NCI-H748 treated with DMSO at 0.1 percent for 48 hours (cell line): Measurements from ENCODE around the gene LTN1.
"Not testable (repeated sequence)": the region's sequence is repeated elsewhere in the genome, so short reads cannot be mapped to it uniquely, and the experiment has no call there.

Experiments used
- DNase-seq: peaks from one replicate; lab custom pipeline; 2025; lab: John Stamatoyannopoulos, UW

LTN1 gene, protein sequence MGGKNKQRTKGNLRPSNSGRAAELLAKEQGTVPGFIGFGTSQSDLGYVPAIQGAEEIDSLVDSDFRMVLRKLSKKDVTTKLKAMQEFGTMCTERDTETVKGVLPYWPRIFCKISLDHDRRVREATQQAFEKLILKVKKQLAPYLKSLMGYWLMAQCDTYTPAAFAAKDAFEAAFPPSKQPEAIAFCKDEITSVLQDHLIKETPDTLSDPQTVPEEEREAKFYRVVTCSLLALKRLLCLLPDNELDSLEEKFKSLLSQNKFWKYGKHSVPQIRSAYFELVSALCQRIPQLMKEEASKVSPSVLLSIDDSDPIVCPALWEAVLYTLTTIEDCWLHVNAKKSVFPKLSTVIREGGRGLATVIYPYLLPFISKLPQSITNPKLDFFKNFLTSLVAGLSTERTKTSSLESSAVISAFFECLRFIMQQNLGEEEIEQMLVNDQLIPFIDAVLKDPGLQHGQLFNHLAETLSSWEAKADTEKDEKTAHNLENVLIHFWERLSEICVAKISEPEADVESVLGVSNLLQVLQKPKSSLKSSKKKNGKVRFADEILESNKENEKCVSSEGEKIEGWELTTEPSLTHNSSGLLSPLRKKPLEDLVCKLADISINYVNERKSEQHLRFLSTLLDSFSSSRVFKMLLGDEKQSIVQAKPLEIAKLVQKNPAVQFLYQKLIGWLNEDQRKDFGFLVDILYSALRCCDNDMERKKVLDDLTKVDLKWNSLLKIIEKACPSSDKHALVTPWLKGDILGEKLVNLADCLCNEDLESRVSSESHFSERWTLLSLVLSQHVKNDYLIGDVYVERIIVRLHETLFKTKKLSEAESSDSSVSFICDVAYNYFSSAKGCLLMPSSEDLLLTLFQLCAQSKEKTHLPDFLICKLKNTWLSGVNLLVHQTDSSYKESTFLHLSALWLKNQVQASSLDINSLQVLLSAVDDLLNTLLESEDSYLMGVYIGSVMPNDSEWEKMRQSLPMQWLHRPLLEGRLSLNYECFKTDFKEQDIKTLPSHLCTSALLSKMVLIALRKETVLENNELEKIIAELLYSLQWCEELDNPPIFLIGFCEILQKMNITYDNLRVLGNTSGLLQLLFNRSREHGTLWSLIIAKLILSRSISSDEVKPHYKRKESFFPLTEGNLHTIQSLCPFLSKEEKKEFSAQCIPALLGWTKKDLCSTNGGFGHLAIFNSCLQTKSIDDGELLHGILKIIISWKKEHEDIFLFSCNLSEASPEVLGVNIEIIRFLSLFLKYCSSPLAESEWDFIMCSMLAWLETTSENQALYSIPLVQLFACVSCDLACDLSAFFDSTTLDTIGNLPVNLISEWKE (N-terminal part only)

GRCh38 chr21:28992526-28993292 lies at the start of gene LTN1:
Gene LTN1 (minus strand): TSS chr21:28992877. CDS start chr21:28992805, 72 bp downstream.
- DNase-seq, result peak; percentile 93

GRCh38 chr21:29034678-29035077 lies 42.0 kb upstream of the LTN1 start:
- no peak for DNase-seq

DNA sequence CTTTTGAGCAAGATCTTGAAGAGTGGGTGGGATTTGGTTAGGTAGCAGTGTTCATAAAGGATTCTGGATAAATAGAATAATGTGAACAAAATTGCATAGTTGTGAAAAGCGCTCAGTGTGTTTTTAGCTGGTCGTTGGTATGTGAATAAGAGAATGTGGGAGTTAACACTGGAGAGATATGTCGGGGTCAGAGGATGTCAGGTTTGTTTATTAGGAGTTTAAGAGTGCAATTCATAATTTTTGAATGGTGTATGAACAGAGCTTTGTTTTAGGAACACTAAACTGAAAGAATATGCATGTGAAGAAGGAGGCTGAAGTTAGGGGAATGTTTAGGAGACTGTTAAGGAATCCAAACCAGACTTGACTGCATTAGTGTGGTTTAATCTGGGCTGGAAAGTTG lies 41.2 kb upstream of the LTN1 start:
- DNase-seq, result no peak

- no peak for DNase-seq
These were observed 40.6 kb upstream of the LTN1 start for GRCh38 chr21:29033301-29033700.

DNA sequence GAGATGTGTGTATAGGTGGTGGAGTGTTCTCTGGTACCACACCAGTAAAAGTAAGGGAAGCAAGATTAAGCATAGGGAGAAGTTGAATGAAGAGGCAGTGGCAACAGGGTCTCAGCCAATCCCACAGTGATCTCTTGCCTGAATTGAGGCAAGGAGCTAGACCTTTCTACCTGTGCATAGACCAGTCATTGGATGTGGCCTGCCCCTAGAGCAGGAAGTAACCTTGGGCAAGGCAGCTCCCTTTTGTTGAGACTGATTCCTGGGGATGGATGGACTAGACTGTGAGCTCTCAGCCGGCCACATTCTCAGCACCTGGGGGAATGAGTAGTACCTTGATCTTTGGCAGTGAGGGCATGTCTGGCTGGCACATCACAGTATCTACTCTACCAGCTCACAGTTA lies 38.2 kb upstream of the LTN1 start:
- DNase-seq, result no peak

DNA sequence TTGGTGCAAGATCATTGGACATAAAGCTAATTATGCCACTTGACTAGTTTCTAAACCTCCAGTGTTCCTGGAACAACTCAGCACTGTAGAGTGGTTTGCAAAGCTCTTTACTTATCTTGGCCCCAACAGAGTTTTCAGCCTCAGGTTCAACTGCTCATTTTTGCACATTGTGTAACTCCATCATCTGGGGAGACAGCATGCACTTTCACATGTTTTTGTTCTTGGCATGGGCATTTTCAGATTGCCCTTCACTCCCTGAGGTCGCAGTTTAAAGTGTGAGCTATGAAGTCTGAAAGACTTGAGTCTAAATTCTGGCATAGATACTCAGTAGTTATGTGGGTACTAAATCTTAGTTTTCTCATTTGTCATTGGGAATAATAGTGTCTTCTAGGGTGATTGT lies 36.8 kb upstream of the LTN1 start:
- no peak for DNase-seq

GRCh38 chr21:29025328-29025713 lies 32.6 kb upstream of the LTN1 start:
- no peak for DNase-seq

DNA sequence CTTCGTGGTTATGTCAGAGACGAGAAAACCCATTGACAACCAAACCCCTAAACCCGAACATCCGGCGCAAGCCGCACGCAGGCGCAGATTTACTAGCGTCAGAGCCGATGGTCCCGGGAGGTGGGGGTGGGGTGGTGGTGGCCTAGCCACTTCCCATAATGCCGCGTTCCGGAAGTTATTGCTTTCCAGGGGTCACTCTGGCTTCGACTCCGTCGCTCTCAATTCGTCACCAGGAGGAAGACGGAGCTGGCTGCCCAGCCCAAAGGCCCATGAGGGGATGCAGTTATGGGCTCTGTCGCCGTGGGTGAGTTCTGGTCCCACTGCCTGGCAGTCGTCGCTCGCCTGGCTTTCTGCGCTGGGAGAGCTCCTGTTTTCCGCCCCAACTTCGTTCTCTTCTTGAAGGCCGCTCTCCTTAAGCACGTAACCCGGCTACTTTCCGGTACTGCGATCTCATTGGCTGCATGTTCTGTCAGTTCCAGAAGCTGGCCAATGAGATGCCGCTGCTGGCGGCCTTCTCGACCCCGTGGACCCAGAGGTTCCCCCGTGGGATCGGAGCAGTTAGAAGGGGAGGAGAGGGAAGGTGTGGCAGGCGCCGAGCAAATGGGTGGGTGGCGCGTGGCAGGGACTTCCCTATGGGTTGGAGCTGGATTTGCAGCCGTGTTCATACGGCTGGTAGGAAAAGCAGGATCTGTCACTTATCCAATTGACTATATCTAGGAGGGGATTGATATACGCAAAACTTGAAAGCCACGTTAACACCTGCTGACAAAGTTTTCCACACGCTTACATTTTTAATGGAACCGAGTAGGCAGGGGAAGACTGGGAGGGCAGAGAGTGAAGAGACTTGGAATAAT lies 32.0 kb upstream of the LTN1 start, which contains the start of gene USP16:
USP16 (plus strand) TSS at position 195 of the 854 bp plus-strand sequence. CDS start 3,246 bp downstream, outside the sequence.
- peak; percentile 91 for DNase-seq

DNA sequence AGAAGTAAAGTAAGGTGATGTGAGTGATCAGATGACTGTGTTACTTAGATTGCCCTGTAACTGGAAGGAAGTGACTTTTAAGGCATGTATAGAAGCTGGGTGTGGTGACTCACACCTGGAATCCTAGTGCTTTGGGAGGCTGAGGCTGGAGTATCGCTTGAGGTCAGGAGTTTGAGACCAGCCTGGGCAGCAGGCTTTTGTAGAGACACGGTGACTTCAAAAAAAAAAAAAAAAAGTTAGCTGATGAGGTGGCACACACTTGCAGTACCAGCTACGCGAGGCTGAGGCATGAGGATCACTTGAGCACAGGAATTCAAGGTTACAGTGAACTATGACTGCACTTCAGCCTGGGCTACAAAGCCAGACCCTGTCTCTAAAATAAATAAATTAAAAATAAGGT lies 29.5 kb upstream of the LTN1 start:
- no peak for DNase-seq

- peak; percentile 4 for DNase-seq
These were observed 25.9 kb upstream of the LTN1 start for GRCh38 chr21:29018540-29018939.

GRCh38 chr21:29017639-29018237 lies 25.1 kb upstream of the LTN1 start:
- DNase-seq, result no peak

DNA sequence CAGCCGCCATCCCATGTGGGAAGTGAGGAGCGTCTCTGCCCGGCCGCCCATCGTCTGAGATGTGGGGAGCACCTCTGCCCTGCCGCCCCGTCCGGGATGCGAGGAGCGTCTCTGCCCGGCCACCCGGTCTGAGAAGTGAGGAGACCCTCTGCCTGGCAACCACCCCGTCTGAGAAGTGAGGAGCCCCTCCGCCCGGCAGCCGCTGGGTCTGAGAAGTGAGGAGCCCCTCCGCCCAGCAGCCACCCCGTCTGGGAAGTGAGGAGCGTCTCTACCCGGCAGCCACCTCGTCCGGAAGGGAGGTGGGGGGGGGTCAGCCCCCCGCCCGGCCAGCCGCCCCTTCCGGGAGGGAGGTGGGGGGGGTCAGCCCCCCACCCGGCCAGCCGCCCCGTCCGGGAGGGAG lies 18.6 kb upstream of the LTN1 start:
- DNase-seq, result not testable (repeated sequence)

- DNase-seq, result no peak
These were observed 15.7 kb upstream of the LTN1 start for GRCh38 chr21:29008367-29008766.

DNA sequence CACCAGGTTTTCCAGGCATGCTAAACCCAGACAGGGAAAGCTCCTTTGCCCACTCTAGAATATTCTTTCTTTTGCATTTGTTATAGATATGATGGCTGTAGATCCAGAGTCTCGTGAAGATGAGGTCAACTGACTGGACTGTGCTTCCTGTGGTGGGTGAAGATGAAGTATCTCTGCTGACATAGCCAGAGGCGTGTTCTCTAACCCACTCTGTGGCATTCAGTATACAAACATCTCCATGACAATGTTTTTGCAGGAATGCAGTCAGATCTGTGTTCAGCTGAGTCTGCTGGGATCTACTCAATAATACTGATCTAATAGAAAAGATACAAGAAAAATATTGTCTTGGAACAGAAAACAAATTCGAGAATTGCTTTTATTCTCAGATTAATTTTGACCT lies 15.1 kb upstream of the LTN1 start:
- no peak for DNase-seq

GRCh38 chr21:29007135-29007534 lies 14.5 kb upstream of the LTN1 start:
- DNase-seq, result no peak

GRCh38 chr21:29005696-29006095 lies 13.0 kb upstream of the LTN1 start:
- no peak for DNase-seq

- peak; percentile 73 for DNase-seq
These were observed 9.9 kb upstream of the LTN1 start for GRCh38 chr21:29002442-29003144.

GRCh38 chr21:28993293-28993629 lies 584 bp upstream of the LTN1 start:
- no peak for DNase-seq

GRCh38 chr21:28991861-28992525 lies 684 bp downstream of the LTN1 start:
- DNase-seq, result no peak
